ENCODE data around the gene CERCAM.

Gene CERCAM

DNA sequence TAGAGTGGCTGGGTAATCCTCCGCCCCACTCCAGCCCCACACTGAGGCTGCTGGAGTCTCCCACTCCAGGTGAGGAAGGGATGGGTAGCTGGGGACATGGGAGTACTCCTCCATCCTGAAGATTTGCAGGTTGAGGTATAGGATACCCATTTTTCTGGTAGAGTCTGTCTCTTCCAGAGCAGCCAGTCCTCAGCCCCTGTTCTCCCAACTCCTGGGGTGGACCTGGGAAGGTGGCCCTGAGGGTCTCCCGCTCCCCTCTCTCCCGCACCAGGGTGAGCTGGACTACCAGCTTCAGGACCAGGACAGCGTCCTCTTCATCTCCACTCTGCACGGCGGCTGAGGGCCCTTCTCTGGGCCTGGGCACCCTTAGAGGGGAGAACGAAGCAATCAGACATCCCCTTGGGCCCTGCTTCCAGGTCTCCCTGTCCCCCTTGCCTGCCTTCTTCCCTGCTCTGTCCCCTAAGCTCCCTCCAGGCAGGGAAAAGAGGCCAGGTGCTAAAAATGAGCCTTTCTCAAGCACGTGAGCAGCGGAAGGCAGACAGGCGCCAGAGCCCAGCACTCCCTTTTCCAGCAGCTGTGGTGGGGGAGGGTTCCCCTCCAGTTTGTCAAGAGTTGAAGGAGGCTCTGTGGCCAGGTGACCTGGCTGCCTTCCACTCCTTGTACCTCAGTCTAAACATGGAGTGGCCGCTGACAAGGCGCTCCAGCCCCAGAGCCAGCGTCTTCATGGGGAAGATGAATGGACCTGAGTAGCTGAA lies 31.1 kb upstream of the CERCAM start:
- Histone ChIP-seq H3K79me2 (ENCODE audit: insufficient read depth, low read length) (no peaks in the 10 kb centered on the region), H3K36me3 (ENCODE audit: insufficient read depth, low read length) (peaks cover 54% of the 10 kb centered on the region; the same call in 1 of the 2 replicates), H3K9me3 (ENCODE audit: insufficient read depth, low read depth, low read length) (no peaks in the 10 kb centered on the region), H3K4me2 (ENCODE audit: low read depth, low read length, poor library complexity, severe bottlenecking) (no peak overlapping the region), H3K4me1 (ENCODE audit: insufficient read depth, low read length, poor library complexity, severe bottlenecking) (no peaks in the 10 kb centered on the region), H3K9me2 (replicated peaks; ENCODE audit: low read depth, low read length) (no peaks in the 10 kb centered on the region), H3K9ac (ENCODE audit: low read depth, low read length, poor library complexity, severe bottlenecking) (no peak overlapping the region), H2AFZ (ENCODE audit: low read length) (no peak overlapping the region), H3K4me3 (ENCODE audit: low read length, poor library complexity, severe bottlenecking) (no peak overlapping the region), H3K27me3 (ENCODE audit: insufficient read depth, low read length, poor library complexity, severe bottlenecking) (no peaks in the 10 kb centered on the region), H3F3A (ENCODE audit: low read depth) (no peaks in the 10 kb centered on the region), H4K20me1 (ENCODE audit: insufficient read depth, low read length, poor library complexity, severe bottlenecking) (no peaks in the 10 kb centered on the region)
- TF ChIP-seq EZH2phosphoT487 (IDR thresholded peaks at IDR 0.05; ENCODE audit: borderline replicate concordance) (no peak), CTCF (conservative IDR thresholded peaks at IDR 0.05; ENCODE audit: low read length) (no peak)

GRCh38 chr9:128390150-128390812 lies 30.4 kb upstream of the CERCAM start:
- H3K27me3 ChIP-seq (ENCODE audit: insufficient read depth, low read length, poor library complexity, severe bottlenecking) = no peaks in the 10 kb centered on the region
- H3K9me2 ChIP-seq (replicated peaks; ENCODE audit: low read depth, low read length) = no peaks in the 10 kb centered on the region
- no peak overlapping the region for H3K4me3 ChIP-seq (ENCODE audit: low read length, poor library complexity, severe bottlenecking)
- peaks cover 48% of the 10 kb centered on the region; the same call in 1 of the 2 replicates for H3K36me3 ChIP-seq (ENCODE audit: insufficient read depth, low read length)
- H3F3A ChIP-seq (ENCODE audit: low read depth) = no peaks in the 10 kb centered on the region
- H3K4me1 ChIP-seq (ENCODE audit: insufficient read depth, low read length, poor library complexity, severe bottlenecking) = no peaks in the 10 kb centered on the region
- no peaks in the 10 kb centered on the region for H3K79me2 ChIP-seq (ENCODE audit: insufficient read depth, low read length)
- H3K9ac ChIP-seq (ENCODE audit: low read depth, low read length, poor library complexity, severe bottlenecking) = no peak overlapping the region
- no peaks in the 10 kb centered on the region for H3K9me3 ChIP-seq (ENCODE audit: insufficient read depth, low read depth, low read length)
- no peak overlapping the region for H3K4me2 ChIP-seq (ENCODE audit: low read depth, low read length, poor library complexity, severe bottlenecking)
- H2AFZ ChIP-seq (ENCODE audit: low read length) = no peak overlapping the region
- TF ChIP-seq EZH2phosphoT487 (IDR thresholded peaks at IDR 0.05; ENCODE audit: borderline replicate concordance) (no peak), CTCF (conservative IDR thresholded peaks at IDR 0.05; ENCODE audit: low read length) (no peak)
- H4K20me1 ChIP-seq (ENCODE audit: insufficient read depth, low read length, poor library complexity, severe bottlenecking) = no peaks in the 10 kb centered on the region

GRCh38 chr9:128390813-128391711 lies 29.6 kb upstream of the CERCAM start:
- H3K4me2 ChIP-seq (ENCODE audit: low read depth, low read length, poor library complexity, severe bottlenecking) = no peak overlapping the region
- no peak overlapping the region for H3K9ac ChIP-seq (ENCODE audit: low read depth, low read length, poor library complexity, severe bottlenecking)
- no peak overlapping the region for H3K4me3 ChIP-seq (ENCODE audit: low read length, poor library complexity, severe bottlenecking)
- no peaks in the 10 kb centered on the region for H3K9me2 ChIP-seq (replicated peaks; ENCODE audit: low read depth, low read length)
- no peaks in the 10 kb centered on the region for H3K79me2 ChIP-seq (ENCODE audit: insufficient read depth, low read length)
- H3K9me3 ChIP-seq (ENCODE audit: insufficient read depth, low read depth, low read length) = no peaks in the 10 kb centered on the region
- no peak overlapping the region for H2AFZ ChIP-seq (ENCODE audit: low read length)
- H3K36me3 ChIP-seq (ENCODE audit: insufficient read depth, low read length) = peaks cover 43% of the 10 kb centered on the region; the same call in 1 of the 2 replicates
- no peaks in the 10 kb centered on the region for H3F3A ChIP-seq (ENCODE audit: low read depth)
- no peaks in the 10 kb centered on the region for H3K4me1 ChIP-seq (ENCODE audit: insufficient read depth, low read length, poor library complexity, severe bottlenecking)
- TF ChIP-seq CTCF (conservative IDR thresholded peaks at IDR 0.05; ENCODE audit: low read length) = no peak
- TF ChIP-seq EZH2phosphoT487 (IDR thresholded peaks at IDR 0.05; ENCODE audit: borderline replicate concordance) = no peak
- no peaks in the 10 kb centered on the region for H3K27me3 ChIP-seq (ENCODE audit: insufficient read depth, low read length, poor library complexity, severe bottlenecking)
- H4K20me1 ChIP-seq (ENCODE audit: insufficient read depth, low read length, poor library complexity, severe bottlenecking) = no peaks in the 10 kb centered on the region
